Inflammatory macrophage treated with lipopolysaccharide for 1 hour (primary cell): ENCODE results near the gene TBC1D8B.

Experiments used
- DNase-seq, 2 donors: peaks; one replicate each; pipeline ENCODE4 v3.0.0-alpha.2; 2020 to 2022

The TBC1D8B gene

DNA sequence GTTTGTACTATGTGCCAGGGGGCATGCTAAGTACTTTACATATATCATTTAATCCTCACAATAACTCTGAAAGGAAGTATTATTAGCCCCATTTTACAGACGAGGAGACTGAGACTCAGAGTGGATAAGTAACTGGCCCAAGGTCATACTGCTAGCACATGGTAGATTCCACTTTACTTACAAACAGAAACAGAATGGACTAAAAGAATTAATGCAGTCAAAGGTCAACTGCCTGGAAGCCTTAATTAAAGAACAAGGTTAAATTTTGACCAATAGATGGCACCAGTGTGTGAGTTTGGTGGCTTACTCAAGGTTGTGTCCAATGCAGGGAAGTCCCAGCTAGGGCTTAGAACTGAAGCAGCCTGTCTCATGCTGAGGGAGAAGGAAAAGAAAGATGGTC lies 96.0 kb downstream of the TBC1D8B start:
- DNase-seq = peak; percentile 52 to 68

DNA sequence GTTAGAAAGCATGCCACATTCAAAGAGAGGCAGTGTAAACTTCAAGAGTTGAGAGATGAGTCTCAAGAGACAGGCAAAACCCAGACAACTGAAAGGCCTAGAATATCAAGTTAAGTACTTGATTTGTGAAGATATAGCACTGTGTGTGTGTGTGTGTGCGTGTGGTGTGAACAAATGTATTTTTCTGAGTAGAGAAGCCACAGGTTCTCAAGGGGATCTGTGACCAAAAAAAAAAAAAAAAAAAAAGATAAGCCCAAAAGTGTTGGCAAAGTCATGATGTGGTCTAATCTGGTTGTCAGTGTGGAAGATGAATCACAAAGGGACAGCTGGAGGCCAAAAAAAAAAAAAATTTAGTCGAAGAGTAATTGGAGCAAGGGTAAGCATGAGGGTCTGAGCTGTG lies 96.8 kb downstream of the TBC1D8B start:
- no peak for DNase-seq

DNA sequence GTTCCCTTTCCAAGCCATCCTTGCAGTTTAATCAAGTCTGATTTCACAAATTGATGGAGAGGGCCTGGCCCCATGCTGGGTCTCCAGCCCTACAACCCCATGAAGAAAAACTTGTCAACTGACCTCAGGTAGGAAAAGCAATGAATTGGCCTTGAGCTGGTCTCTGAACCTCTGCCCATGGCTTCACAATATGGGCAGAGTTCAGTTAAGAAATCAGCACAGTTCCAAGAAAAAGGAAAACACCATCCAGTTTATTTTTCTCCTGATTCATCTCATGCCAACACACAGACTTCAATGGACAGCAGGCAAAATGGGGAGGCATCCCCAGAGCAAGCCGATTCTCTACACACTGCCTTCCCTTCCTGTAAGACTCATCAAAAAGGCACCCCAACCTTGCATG lies 97.4 kb downstream of the TBC1D8B start:
- DNase-seq = no peak

DNA sequence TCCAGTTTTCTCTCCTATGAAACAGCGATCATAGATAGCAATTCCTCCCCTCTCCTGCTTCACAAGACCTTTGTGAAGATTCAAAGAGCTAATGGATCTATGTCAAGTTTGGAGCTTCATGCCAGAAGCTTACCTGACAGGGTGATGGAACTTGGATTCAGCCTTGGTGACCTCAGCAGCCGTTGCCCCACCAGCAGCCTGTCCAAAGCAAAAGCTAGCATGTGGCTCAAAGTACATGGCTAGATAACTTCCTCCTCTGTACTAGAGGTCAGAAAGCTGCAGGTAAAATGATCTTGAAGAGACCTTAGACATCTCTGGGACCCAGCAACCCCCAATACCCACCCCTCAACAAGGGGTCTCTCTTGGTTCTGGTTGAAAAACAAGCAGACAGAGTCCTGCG lies 98.9 kb downstream of the TBC1D8B start:
- no peak for DNase-seq

DNA sequence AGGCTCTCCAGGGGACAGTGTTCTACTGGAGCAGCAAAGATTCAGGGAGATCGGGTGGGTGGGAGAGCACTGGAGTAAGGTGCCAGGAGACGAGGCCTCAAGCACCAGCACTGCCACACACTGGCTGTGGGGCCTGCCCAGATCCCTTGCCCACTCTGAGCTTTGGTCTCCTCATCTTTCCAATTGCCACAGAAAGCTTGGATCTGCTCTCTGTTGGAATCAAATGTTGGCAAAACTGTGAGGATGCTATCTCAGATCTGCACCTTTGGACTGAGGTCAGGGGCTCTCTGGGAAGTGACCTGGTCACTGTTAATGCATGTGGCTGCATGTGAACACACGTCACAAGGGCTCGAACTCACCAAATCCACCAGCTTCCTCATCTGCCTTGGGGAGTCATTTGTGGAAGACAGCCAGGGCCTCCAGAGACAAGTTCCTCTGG lies 99.3 kb downstream of the TBC1D8B start:
- DNase-seq = no peak

DNA sequence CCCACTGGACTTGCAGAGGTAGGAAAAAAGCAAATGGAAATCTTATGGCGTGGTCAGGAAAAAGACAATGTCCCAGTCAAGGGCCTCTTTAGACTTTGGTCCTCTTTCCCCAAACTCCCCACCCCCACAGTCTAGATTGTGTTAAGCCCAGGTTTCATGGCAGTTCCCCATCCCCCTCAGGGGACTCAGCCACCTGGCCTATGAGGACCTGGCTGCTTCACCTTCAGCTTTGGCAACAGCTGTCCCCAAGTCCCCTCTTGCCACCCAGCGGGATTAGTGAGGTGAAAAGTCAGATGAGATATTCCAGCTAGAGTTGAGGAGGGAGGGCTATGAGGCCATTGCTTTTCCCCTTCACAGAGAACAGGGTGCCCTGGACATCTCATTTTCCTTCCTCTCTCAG lies 100.2 kb downstream of the TBC1D8B start:
- no peak for DNase-seq

DNA sequence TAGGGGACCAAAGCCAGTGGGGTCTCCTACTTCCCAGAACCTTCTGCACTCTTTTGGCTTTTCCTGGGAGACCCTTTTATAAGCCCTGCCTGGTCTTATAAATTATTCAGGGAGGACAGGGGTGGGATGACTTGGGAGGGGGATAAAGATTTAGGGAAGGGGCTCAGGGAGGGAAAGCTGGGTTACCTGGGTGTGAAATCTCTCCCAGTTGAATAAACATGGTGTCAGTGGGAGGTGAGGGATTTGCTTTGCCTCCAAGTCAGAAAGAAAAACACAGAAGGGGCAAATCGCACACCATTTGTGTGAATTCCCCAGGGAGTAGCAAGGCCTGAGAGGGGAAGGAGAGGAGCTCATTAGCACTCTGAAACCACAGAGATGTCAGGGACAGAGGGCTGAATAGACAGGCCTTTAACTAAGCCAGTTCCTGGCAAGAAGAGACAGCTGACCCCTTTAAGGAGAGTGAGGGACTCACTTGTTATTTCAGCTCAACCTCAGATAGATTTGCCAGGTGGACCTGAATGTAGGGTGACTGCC lies 100.9 kb downstream of the TBC1D8B start, which contains the start of gene RIPPLY1:
TSS of gene RIPPLY1 (minus strand) at position 51 of the 534 bp plus-strand sequence. CDS start 54 bp downstream, outside the sequence.
- DNase-seq = no peak

DNA sequence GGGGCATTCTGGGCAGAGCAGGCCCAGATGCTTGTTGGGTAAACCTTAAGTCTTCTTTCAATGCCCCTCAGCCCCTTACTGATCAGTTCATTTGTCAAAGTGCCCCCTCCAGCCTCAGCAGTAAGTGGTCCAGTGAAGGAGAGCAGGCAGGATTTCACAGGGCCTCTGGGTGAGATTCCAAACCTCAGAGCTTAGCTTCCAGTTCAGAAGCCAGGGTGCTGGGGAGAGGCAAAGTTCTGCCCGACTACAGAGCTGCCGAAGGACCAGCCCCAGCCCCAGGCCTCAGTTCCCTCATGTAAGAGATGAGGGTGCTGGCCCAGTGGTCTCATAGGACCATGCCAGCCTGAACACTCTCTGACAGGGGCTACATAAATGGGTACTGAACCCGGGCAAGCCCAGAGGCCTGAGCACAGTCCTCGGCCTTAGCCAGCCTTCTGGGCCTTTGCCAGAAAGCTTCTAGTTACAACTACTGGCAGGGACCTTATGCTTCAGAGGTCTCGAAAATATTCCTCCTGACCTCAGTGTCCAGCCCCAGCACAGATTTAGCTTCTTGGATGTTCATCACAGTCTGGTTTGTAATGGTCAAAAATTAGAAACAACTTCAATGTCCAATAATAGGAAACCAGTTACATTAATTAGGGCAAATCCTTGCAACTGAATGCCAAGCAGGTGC lies 101.5 kb downstream of the TBC1D8B start:
- DNase-seq = no peak

DNA sequence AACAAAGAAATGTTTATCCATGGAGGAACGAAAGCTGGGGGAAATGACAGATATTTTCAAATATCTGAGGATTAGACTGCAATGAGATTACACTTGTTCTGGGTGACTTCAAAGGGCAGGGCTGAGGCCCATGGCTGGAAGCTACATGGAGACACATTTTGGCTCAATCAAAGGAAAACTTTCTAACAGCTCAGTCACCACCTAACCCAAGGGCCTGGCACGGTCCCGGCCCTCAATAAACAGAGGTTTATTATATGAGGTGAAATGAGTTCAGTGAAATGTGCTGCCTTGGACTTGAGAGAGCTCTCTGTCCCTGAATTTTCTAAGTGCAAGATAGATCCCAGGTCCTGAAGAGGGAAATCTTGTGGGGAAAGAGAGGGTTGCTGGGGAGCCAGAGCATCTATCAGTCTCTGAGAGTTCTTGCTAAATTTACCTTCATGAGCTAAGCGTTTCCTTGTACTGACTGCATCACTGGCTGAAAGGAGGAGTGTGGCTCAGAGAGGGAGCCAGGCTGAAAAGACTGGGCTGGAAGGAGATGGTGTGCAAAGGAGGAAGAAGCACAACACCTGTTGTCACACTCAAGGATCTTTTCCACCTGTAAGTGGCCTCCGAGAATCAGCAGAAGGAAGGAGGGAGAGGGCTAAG lies 102.7 kb downstream of the TBC1D8B start:
- no peak for DNase-seq

DNA sequence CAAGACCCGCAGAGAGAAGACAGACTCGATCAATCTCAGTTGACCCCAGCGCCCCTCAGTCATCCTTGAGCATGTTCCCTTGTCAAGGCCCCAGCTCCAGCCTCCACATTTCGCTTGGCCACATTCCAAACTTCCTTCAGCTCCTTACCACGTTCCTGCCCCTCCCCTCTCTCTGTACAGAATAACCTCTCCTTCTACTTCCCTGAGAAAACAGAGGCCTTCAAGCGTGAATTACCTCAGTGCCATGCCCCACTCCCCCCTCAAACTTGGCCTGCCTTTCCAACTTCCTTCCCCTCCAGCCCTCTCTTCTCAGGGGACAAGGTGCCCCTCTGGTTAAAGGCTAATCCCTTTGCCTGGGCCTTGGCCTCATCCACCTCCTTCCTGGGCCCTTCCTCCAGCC lies 103.9 kb downstream of the TBC1D8B start:
- DNase-seq = no peak

DNA sequence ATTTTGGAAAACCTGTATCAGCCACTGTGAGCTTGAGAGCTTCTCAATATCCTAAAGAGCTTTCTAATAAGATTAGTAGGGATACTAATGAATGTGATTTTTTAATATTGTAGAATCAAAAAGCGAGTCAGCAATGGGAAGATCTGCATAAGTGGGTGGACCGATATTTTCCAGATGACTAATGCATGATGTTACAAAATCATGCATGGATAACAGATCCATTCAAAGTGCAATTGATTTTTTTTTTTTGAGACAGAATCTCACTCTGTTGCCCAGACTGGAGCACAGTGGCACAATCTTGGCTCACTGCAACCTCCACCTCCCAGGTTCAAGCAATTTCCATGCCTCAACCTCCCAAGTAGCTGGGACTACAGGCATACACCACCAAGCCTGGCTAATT lies 110.4 kb downstream of the TBC1D8B start:
- DNase-seq = no peak

DNA sequence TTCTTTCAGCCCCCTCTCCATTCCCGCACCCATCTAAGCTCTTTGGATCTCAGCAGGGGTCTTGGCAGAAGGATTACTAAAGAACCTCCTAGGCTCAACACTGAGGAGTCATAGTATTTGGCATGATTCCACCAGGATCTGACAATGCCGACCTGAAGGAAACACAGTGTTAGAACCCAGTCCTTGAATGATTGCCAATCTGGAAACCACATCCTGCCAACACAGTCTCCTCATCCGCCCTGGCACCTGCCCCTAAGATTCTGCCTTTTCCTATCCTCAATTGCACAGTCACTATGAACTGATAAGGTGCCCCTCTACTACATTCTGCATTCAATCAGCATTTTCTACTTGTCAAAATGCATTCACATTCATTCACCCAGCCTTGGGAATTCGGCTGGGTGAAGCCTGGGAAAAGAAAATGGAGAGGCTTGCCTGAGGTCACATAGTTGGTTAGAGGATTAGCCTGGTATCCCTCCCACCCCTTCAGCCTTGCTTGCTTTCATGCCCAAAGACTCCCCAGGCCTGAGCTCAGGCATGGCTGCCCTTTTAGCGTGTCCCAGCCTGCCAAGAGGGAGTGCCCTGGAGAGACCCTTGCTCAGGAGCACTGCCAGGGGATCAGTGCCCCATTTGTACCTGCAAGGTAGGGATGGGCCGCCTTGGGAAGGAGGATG lies 115.5 kb downstream of the TBC1D8B start:
- no peak for DNase-seq

DNA sequence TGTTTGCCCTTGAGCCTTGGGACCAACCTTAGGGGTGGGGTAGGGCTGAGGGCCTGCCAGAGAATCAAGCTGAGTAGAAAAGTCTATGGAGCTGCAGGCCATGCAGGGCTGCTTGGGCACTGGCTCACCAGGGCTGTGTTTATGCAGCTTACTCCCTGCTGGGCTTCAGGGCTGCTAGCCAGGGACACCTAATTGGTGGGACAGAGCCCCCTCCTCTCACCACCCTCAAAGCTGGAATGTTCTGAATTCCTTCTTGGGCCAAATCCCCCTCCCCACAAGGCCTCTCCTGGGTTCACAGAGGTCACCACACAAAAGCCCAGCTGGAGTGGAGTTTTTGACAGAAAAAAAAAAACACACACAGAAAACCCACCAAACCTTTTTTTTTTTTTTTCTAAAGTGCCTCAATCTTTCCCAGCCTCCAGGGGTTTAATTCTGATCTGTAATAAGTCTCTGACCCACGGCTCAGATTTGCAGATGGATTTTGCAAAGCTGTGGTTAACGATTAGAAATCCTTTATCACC lies 117.5 kb downstream of the TBC1D8B start, which contains the start of gene CLDN2:
TSS of gene CLDN2 (plus strand) at position 471 of the 521 bp plus-strand sequence. CDS start 7,827 bp downstream, outside the sequence.
- DNase-seq = no peak

DNA sequence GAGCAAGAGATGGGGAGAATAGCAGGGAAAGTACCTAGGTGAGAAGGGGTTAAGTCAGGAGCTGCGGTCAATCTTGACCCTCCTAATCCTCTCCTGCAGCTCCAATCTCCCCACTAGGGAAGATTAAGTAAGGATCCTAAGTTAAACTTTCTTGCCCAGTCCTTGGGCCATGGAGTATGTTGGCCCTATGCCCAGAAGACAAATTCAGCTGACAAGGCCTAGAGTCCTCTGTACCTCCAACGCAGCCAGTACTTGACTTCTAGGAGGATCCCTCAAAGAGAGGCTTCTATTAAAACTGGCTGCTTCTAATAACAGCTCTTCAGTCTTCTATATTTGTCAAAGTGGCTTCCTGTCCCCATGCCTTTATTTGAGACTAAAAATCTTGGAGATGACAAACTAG lies 119.2 kb downstream of the TBC1D8B start:
- no peak for DNase-seq
